ENCODE results near the gene SH2D3A. TPM values are rescaled to one million over a fixed set of nuclear protein-coding genes. Genes with fewer than 3 reads are reported as not detected.
A peak's percentile ranks its signal among the peaks of the same experiment; 100 is the strongest.

SH2D3A gene
- total RNA-seq, 2 experiments from 2014 or later = 13.8 to 22.3 TPM

DNA sequence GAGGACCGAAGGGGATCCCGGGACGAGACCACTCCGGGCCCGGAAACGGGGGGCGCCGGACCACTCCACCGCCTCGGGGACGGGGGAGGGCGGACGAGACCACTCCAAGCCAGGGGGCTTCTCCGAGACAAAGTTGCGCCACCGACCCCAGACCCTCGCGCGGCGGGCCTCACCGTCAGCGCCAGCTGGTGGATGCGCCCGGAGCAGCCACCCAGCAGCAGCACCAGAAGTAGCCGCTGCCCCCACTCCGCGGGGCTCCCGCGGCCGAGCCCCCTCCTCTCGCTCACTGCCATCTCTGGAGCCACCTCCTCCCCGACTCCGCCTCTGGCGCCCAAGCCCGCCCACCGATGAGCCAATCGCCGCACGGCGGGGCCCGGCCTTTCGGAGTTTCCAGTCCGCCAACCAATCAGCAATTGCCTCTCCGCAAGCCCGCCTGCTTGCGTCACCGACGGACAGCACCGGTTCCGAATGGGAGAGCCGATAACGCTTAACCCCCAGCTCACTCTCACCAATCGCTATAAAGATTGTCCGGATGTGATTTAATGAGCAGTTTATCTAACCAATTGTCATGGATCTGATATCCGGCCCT is 29.9 kb downstream of the SH2D3A start, which contains the start of gene GPR108:
TSS of gene GPR108 (minus strand) at position 297 of the 589 bp plus-strand sequence. CDS start at position 293, 4 bp downstream.
- H3K4me1 Mint-ChIP-seq = peaks cover 36% of the 10 kb centered on the region
- H3K27ac Mint-ChIP-seq = peak within 1 kb of the TSS; percentile 99
- CTCF ChIA-PET = interaction anchor here (1.1 to 5.2 kb wide), 22 partner anchors 10 to 459 kb away, joined by 3 to 127 read pairs (median 10); partner anchors contain the start of genes SH2D3A, TNFSF14 and VAV1
- DNase-seq (peak; percentile 100), ATAC-seq (peak; percentile 81)
- no peaks in the 10 kb centered on the region for H3K27me3 Mint-ChIP-seq
- peaks cover 5% of the 10 kb centered on the region for H3K36me3 Mint-ChIP-seq
- H3K9me3 Mint-ChIP-seq (ENCODE audit: low read depth) = no peaks in the 10 kb centered on the region
- H3K4me3 Mint-ChIP-seq = peak within 1 kb of the TSS; percentile 84

DNA sequence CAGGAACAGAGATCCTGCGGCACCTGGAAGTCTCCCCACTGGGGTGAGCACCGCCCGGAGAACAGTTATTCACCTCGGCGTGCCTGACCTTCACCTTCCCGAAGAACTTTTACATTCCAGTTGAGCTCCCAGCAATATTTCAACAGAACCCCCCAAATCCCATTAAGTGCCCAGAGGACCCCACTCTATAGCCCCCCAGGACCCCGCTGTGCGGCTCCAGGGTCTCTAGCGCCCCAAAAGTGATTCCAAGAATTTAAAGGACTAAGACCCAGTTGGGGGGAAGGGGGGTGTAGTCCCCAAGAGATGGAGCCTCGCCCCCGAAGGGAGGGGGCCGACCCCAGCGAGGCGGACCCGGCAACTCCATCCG is 30.3 kb downstream of the SH2D3A start:
- peak; percentile 1 for ATAC-seq
- H3K27me3 Mint-ChIP-seq = no peaks in the 10 kb centered on the region
- peaks cover 6% of the 10 kb centered on the region for H3K36me3 Mint-ChIP-seq

DNA sequence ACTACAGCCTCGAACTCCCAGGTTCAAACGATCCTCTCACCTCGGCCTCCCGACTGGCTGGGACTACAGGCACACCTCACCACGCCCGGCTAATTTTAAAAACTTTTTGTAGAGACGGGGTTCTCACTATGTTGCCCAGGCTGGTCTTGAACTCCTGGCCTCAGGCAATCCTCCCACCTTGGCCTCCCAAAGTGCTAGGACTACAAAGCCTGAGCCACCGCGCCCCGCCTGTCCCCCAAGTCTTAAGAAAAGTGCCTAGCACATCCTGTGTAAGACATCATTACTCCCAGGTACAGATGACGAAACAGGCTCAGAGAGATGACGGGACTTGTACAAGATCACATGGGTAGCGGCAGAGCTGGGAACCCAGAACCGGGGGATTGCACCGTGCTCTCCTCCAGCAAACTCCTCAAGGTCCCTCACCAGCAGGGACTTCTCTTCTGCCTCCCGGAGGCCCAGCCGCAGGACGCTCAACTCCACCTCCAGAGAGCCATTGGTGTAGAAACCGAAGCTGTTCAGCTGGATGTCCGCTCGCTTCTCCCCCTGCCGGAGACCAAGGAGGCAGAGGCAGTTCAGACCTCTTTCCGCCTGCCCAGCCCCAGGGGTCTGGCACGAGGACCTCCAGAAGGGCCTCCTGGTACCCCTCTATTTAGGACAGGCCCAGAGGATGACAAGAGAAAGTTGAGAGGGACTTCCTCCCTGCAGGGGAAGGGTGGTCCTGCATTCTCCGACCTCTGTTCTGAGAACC is 30.9 kb downstream of the SH2D3A start:
- CTCF ChIA-PET = interaction anchor here (0.6 to 5.2 kb wide), 18 partner anchors 12 to 364 kb away, joined by 3 to 127 read pairs (median 7); partner anchors contain the start of genes ALKBH7, SH2D3A, TNFSF14 and VAV1
- Mint-ChIP-seq H3K4me3 (peak overlapping the region; percentile 84), H3K4me1 (peaks cover 34% of the 10 kb centered on the region), H3K27ac (peak overlapping the region; percentile 99), H3K27me3 (no peaks in the 10 kb centered on the region), H3K36me3 (peaks cover 6% of the 10 kb centered on the region), H3K9me3 (ENCODE audit: low read depth) (no peaks in the 10 kb centered on the region)
- ATAC-seq = peak; percentile 21
- peak; percentile 88 for DNase-seq

More for the DNA sequence above, 30.3 kb downstream of the SH2D3A start:
- H3K9me3 Mint-ChIP-seq (ENCODE audit: low read depth) = no peaks in the 10 kb centered on the region
- CTCF ChIA-PET = interaction anchor here (0.6 to 5.2 kb wide), 19 partner anchors 11 to 220 kb away, joined by 3 to 127 read pairs (median 12); partner anchors contain the start of genes SH2D3A, TNFSF14 and VAV1
- peaks cover 36% of the 10 kb centered on the region for H3K4me1 Mint-ChIP-seq
- DNase-seq = no peak
- peak overlapping the region; percentile 99 for H3K27ac Mint-ChIP-seq
- peak overlapping the region; percentile 84 for H3K4me3 Mint-ChIP-seq

DNA sequence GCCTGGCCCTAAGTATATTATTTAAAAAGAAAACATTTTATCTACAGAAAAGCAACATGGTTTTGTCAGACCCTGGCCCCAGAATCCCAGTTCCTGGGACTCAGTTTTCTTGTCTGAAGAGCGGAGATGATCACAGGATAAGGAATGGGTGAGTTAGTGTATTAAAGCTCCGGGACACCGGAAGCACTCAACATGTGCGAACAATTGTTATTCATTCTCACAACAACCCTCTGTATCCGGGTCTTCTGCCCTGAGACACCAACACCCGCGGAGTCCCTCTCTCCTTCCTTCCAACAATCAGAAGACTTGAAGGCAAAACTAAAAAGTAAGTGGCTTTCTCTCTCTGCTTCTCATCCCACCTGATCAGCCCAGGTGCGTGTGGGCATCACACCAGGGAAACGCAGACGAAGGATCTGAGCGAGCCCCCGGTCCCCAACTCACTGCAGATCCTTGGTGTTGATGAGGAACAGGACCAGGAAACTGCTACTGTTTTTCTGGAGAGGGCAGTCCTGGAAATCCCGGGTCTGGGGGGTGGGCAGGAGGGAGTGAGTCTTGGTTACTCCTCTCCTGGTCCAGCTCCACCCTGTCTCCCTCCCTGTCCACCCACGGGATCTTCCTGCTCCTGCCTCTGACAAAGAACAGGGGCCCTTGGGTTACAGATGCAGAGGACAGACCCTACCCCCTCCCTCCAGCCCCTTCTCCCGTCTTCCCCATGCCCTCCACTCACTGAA is 31.9 kb downstream of the SH2D3A start:
- Mint-ChIP-seq H3K27ac (peak overlapping the region; percentile 99), H3K9me3 (ENCODE audit: low read depth) (no peaks in the 10 kb centered on the region), H3K27me3 (no peaks in the 10 kb centered on the region), H3K4me3 (peak overlapping the region; percentile 84), H3K36me3 (peaks cover 6% of the 10 kb centered on the region), H3K4me1 (peaks cover 33% of the 10 kb centered on the region)
- DNase-seq = no peak
- no peak for ATAC-seq
- CTCF ChIA-PET = interaction anchor here (1.1 to 5.2 kb wide), 8 partner anchors 58 to 218 kb away, joined by 3 to 127 read pairs (median 10); partner anchors contain the start of gene TNFSF14

GRCh38 chr19:6734096-6734696 is 33.0 kb downstream of the SH2D3A start:
- DNase-seq = no peak
- Mint-ChIP-seq H3K27ac (peak overlapping the region; percentile 61), H3K4me1 (peaks cover 30% of the 10 kb centered on the region), H3K27me3 (no peaks in the 10 kb centered on the region), H3K4me3 (no peak overlapping the region), H3K9me3 (ENCODE audit: low read depth) (no peaks in the 10 kb centered on the region), H3K36me3 (peaks cover 6% of the 10 kb centered on the region)
- CTCF ChIA-PET = interaction anchor here (1.4 to 1.7 kb wide), 2 partner anchors 80 to 103 kb away, joined by 3 to 5 read pairs; no protein-coding TSS in a partner anchor
- no peak for ATAC-seq

DNA sequence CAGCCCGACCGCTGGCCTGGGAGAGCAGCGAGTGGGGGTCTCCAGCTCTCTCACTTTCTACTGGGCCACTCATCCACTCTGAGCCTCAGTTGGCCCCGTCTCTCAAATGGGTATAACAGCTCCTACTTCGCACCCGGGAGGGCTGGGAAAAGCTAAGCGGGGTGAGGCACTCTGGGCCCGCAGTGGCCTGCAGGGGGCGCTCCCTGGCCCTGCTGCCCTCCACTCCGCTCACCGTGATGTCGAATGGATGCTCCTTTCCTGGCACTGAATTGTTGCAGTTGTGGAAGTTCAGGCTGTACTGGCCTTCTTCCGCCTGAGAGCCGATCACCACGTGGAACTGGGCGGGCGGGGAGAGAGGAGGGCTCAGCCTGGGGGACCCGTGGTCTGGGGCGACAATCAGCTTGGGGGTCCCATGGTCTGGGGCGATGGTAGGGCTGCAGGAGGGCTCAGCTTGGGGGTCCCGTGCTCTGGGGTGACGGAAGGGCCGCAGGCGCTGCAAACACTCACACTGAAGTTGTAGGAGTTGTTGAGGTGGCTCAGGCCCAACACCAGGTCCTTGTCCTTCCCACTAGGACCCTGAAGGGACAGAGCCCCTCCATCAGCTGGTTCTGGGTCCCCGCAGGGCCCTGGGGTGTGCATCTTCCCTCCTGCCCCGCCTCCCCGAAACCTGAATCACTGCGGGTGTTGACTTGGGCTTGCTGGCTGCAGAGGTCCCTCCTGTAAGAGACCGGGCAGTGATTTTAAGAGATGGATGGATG is 33.7 kb downstream of the SH2D3A start:
- H3K9me3 Mint-ChIP-seq (ENCODE audit: low read depth) = no peaks in the 10 kb centered on the region
- ATAC-seq (no peak), DNase-seq (no peak)
- H3K27ac Mint-ChIP-seq = no peak overlapping the region
- peaks cover 6% of the 10 kb centered on the region for H3K36me3 Mint-ChIP-seq
- no peaks in the 10 kb centered on the region for H3K27me3 Mint-ChIP-seq
- H3K4me3 Mint-ChIP-seq = no peak overlapping the region
- CTCF ChIA-PET = interaction anchor here (0.6 to 1.7 kb wide), 4 partner anchors 9 to 130 kb away, joined by 3 to 7 read pairs (median 4); no protein-coding TSS in a partner anchor
- peaks cover 23% of the 10 kb centered on the region for H3K4me1 Mint-ChIP-seq

GRCh38 chr19:6732803-6733337 is 34.4 kb downstream of the SH2D3A start:
- Mint-ChIP-seq H3K36me3 (peaks cover 6% of the 10 kb centered on the region), H3K4me1 (peaks cover 19% of the 10 kb centered on the region), H3K27ac (no peak overlapping the region), H3K9me3 (ENCODE audit: low read depth) (no peaks in the 10 kb centered on the region), H3K4me3 (no peak overlapping the region), H3K27me3 (no peaks in the 10 kb centered on the region)
- CTCF ChIA-PET = interaction anchor here (0.6 to 1.7 kb wide), 4 partner anchors 8 to 131 kb away, joined by 3 to 7 read pairs (median 4); no protein-coding TSS in a partner anchor
- ATAC-seq (no peak), DNase-seq (no peak)

- no peaks in the 10 kb centered on the region for H3K9me3 Mint-ChIP-seq (ENCODE audit: low read depth)
- ATAC-seq (no peak), DNase-seq (no peak)
- H3K27me3 Mint-ChIP-seq = no peaks in the 10 kb centered on the region
- CTCF ChIA-PET = no interaction called here
- H3K4me3 Mint-ChIP-seq = no peak overlapping the region
- peaks cover 17% of the 10 kb centered on the region for H3K4me1 Mint-ChIP-seq
- peaks cover 6% of the 10 kb centered on the region for H3K36me3 Mint-ChIP-seq
- H3K27ac Mint-ChIP-seq = no peak overlapping the region
Observed at GRCh38 chr19:6731822-6732221, 35.4 kb downstream of the SH2D3A start.

GRCh38 chr19:6730941-6731670 is 36.1 kb downstream of the SH2D3A start:
- Mint-ChIP-seq H3K27me3 (no peaks in the 10 kb centered on the region), H3K36me3 (peaks cover 6% of the 10 kb centered on the region), H3K4me1 (peaks cover 13% of the 10 kb centered on the region), H3K4me3 (no peak overlapping the region), H3K27ac (no peak overlapping the region), H3K9me3 (ENCODE audit: low read depth) (no peaks in the 10 kb centered on the region)
- CTCF ChIA-PET = no interaction called here
- ATAC-seq = no peak
- DNase-seq = no peak

GRCh38 chr19:6730153-6730804 is 37.0 kb downstream of the SH2D3A start:
- DNase-seq (peak; percentile 64), ATAC-seq (peak; percentile 48)
- Mint-ChIP-seq H3K4me1 (peaks cover 7% of the 10 kb centered on the region), H3K27ac (no peak overlapping the region), H3K4me3 (no peak overlapping the region), H3K27me3 (no peaks in the 10 kb centered on the region), H3K36me3 (peaks cover 6% of the 10 kb centered on the region), H3K9me3 (ENCODE audit: low read depth) (no peaks in the 10 kb centered on the region)
- CTCF ChIA-PET = no interaction called here

GRCh38 chr19:6729573-6730152 is 37.6 kb downstream of the SH2D3A start:
- Mint-ChIP-seq H3K27me3 (no peaks in the 10 kb centered on the region), H3K27ac (no peak overlapping the region), H3K4me3 (no peak overlapping the region), H3K4me1 (peaks cover 9% of the 10 kb centered on the region), H3K36me3 (peaks cover 6% of the 10 kb centered on the region), H3K9me3 (ENCODE audit: low read depth) (no peaks in the 10 kb centered on the region)
- CTCF ChIA-PET = interaction anchor here (1.5 kb wide), 2 partner anchors 9 to 134 kb away, joined by 4 to 5 read pairs; no protein-coding TSS in a partner anchor
- no peak for ATAC-seq
- DNase-seq = no peak

Measured in activated CD8-positive, alpha-beta memory T cell treated with anti-CD3 and anti-CD28 coated beads, Interleukin-2, amount 10 ng/mL, durations not matched to agents 7 days and 5 days (primary cell).